Breast epithelium (tissue), 4 donors: ENCODE results near the gene GTF2E1. TPM values are rescaled to one million over a fixed set of nuclear protein-coding genes. Genes with fewer than 3 reads are reported as not detected.
"Not testable (repeated sequence)": the region's sequence is repeated elsewhere in the genome, so short reads cannot be mapped to it uniquely, and the experiment has no call there.

ENCODE experiments used
- DNase-seq, 2 donors: peaks; one replicate each; pipeline ENCODE4 v3.0.0-alpha.2; 2019; ENCODE audit warnings: low spot score in 2 of 2
- H3K27ac ChIP-seq, 2 donors: fragments of 200-600 bp; sonication (generic) in 1 of 2; one replicate each; pipeline ENCODE4 v1.5.1; 2016 to 2019; ENCODE audit warnings: mild to moderate bottlenecking in 1 of 2
- H3K27me3 ChIP-seq, 2 donors: fragments of 200-600 bp; sonication (generic) in 1 of 2; one replicate each; pipeline versions ENCODE4 v1.5.1 to v1.6.0; 2017 to 2019; ENCODE audit warnings: control low read depth in 1 of 2, mild to moderate bottlenecking in 1 of 2
- H3K36me3 ChIP-seq: fragments of 200-600 bp; one replicate; pipeline ENCODE4 v1.5.1; 2019
- H3K4me1 ChIP-seq, 2 donors: fragments of 200-600 bp; sonication (generic); one replicate each; pipeline ENCODE4 v1.5.1; 2016 to 2019; ENCODE audit warnings: control low read depth in 1 of 2
- H3K4me3 ChIP-seq, 3 donors: fragments of 200-600 bp; sonication (generic); 1 replicate in 2 of 3; 2 replicates in 1 of 3; pipeline ENCODE4 v1.5.1; 2016 to 2019; ENCODE audit warnings: mild to moderate bottlenecking in 3 of 3, moderate library complexity in 2 of 3
- H3K9me3 ChIP-seq, 2 donors: fragments of 200-600 bp; sonication (generic) in 1 of 2; one replicate each; pipeline ENCODE4 v1.5.1; 2016 to 2019; ENCODE audit warnings: control low read depth in 1 of 2
- POLR2A ChIP-seq: fragments of 450-650 bp; IDR thresholded peaks from one replicate; pipeline ENCODE4 v1.6.1; 2016; ENCODE audit warnings: antibody characterized with exemption, mild to moderate bottlenecking, moderate library complexity
- POLR2AphosphoS5 ChIP-seq, 3 donors: sonication (generic); formaldehyde crosslinking; IDR thresholded peaks; one replicate each; pipeline ENCODE4 v1.6.1; 2017; ENCODE audit warnings: antibody characterized with exemption in 3 of 3
- intact Hi-C: fragments of 100-400 bp; cut with DNase I; formaldehyde crosslinking; loops from one replicate; pipeline ENCODE4 v1.15.1; 2023; ENCODE audit warnings: low total_unique reads
- total RNA-seq, 3 donors: library from RNA; depleted of rRNA; stranded (reverse); fragments of >200 nt; gene quantifications; one replicate each; pipeline ENCODE4 v1.1.0, GENCODE V29; 2016
- TF ChIP-seq, protein P1 (sequence below), 3 donors: fragments of 450-650 bp; IDR thresholded peaks; one replicate each; pipeline ENCODE4 v1.5.1; 2016 to 2017; ENCODE audit warnings: antibody characterized with exemption in 3 of 3, mild to moderate bottlenecking in 3 of 3, moderate library complexity in 3 of 3

GTF2E1 gene
- total RNA-seq, 3 donors from 2014 or later: 9.9 to 13.4 (median 12.7) TPM

DNA sequence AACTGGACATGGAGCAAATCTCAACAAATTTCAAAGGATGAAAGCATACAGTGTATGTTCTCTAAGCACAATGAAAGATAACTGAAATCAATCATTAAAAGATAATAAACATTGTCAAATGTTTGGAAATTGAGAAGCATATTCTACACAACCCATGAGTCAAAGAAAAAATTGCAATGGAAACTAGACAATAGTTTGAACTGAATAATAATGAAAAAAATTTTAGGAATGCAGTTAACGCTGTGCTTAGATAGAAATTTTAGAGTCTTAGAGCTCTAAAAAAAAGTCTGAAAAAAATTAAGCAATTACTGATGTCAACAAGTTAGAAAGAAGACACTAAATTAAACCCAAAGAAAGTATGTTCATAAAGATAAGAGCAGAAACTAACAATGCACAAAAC lies 15.8 kb upstream of the GTF2E1 start:
- Histone ChIP-seq H3K4me3 (no peak overlapping the region), H3K36me3 (no peaks in the 10 kb centered on the region), H3K27ac (no peak overlapping the region), H3K27me3 (no peaks in the 10 kb centered on the region), H3K4me1 (no peaks in the 10 kb centered on the region), H3K9me3 (no peaks in the 10 kb centered on the region)
- DNase-seq: no peak
- TF ChIP-seq, protein P1, sequence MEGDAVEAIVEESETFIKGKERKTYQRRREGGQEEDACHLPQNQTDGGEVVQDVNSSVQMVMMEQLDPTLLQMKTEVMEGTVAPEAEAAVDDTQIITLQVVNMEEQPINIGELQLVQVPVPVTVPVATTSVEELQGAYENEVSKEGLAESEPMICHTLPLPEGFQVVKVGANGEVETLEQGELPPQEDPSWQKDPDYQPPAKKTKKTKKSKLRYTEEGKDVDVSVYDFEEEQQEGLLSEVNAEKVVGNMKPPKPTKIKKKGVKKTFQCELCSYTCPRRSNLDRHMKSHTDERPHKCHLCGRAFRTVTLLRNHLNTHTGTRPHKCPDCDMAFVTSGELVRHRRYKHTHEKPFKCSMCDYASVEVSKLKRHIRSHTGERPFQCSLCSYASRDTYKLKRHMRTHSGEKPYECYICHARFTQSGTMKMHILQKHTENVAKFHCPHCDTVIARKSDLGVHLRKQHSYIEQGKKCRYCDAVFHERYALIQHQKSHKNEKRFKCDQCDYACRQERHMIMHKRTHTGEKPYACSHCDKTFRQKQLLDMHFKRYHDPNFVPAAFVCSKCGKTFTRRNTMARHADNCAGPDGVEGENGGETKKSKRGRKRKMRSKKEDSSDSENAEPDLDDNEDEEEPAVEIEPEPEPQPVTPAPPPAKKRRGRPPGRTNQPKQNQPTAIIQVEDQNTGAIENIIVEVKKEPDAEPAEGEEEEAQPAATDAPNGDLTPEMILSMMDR (IDR thresholded peaks at IDR 0.05): no peak
- TF ChIP-seq POLR2AphosphoS5 (IDR thresholded peaks at IDR 0.05) (no peak), POLR2A (no peak)
- intact Hi-C loops: no loop called here

DNA sequence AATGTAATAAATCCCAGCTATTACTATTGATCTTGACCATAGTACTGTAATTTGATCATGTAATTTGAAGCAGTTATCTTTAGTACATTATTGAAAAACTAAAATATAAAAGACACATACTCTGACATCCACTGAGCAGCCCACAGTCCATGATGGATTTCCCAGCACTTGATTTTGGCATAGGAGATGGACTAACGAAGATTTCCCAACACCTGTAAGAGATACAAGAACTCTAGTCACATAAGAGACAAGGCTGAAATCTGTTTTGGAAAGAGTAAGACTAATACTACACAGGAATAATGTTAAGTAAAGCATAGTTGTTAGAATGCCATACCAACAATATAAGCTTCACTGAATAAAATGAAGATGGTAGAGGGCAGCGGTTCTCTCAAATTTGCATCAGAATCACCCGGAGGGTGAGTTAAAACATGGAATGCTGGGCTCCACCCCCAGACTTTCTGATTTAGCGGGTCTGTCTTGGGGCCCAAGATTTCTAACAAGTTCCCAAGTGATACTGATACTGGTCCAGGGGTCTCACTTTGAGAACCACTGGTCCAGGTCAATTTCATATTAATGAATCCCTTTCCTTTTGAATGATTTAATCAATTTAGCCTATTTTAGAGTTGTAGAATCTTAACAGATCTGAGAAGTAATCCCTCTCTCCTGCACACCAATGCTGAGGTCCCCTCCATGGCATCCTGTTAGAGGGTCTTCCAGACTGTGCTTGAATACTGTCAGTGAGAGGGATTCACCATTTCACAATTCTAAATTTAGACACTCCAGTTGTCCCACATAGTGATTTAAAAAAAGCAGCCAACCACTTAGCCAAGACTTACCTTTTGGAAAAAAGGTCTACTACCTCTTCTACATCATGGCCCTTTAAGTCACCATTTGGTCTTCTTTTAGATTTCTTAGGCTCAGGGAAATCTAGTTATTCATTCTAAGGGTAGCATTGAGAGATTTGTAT lies 11.7 kb upstream of the GTF2E1 start:
- H3K4me1 ChIP-seq: no peaks in the 10 kb centered on the region
- intact Hi-C loops: no loop called here
- H3K9me3 ChIP-seq: no peaks in the 10 kb centered on the region
- no peak for TF ChIP-seq POLR2AphosphoS5 (IDR thresholded peaks at IDR 0.05)
- TF ChIP-seq, protein P1 (IDR thresholded peaks at IDR 0.05): no peak
- no peak for TF ChIP-seq POLR2A
- H3K4me3 ChIP-seq: no peak overlapping the region
- no peaks in the 10 kb centered on the region for H3K27me3 ChIP-seq
- no peaks in the 10 kb centered on the region for H3K36me3 ChIP-seq
- H3K27ac ChIP-seq: no peak overlapping the region
- no peak for DNase-seq

DNA sequence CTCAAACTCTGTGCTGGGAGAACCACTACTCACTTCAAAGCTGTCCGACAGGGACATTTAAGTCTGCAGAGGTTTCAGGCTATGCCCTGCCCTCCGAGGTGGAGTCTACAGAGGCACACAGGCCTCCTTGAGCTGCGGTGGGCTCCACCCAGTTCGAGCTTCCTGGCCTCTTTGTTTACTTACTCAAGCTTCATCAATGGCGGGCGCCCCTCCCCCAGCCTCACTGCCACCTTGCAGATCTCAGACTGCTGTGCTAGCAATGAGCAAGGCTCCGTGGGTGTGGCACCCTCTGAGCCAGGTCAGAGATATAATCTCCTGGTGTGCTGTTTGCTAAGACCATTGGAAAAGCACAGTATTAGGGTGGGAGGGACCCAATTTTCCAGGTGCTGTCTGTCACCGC lies 4.5 kb upstream of the GTF2E1 start:
- H3K9me3 ChIP-seq, H3K27me3 ChIP-seq, DNase-seq, H3K27ac ChIP-seq, intact Hi-C loops, H3K4me1 ChIP-seq, H3K36me3 ChIP-seq, H3K4me3 ChIP-seq: not testable (repeated sequence)

DNA sequence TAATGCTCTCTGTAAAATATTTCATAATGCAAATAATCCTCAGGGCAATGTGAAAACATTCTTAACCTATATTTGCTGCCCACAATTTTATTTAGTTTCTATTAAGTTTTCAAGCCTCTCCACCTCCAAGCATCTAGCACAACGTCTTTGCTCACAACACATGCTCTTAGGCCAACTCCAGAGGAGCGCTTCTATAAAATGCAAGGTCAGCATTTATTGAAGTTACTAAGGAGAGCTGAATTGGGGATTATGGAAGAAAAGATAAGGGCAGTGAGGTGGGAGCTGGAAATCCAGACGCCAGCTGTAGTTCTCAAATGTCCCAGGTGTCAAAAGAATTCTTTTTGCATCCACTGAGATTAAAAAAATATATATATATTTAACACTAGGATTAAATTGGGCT lies 1.2 kb upstream of the GTF2E1 start:
- TF ChIP-seq POLR2A: no peak
- TF ChIP-seq, protein P1 (IDR thresholded peaks at IDR 0.05): no peak
- TF ChIP-seq POLR2AphosphoS5 (IDR thresholded peaks at IDR 0.05): no peak
- H3K27ac ChIP-seq: no peak overlapping the region
- intact Hi-C loops: no loop called here
- peaks cover 0 to 12% of the 10 kb centered on the region in 2 donors for H3K4me1 ChIP-seq
- H3K9me3 ChIP-seq: peaks cover 0 to 4% of the 10 kb centered on the region in 2 donors
- H3K27me3 ChIP-seq: no peaks in the 10 kb centered on the region
- no peak for DNase-seq
- no peaks in the 10 kb centered on the region for H3K36me3 ChIP-seq
- H3K4me3 ChIP-seq: peak overlapping the region; percentile 69 to 97 (median 91)

DNA sequence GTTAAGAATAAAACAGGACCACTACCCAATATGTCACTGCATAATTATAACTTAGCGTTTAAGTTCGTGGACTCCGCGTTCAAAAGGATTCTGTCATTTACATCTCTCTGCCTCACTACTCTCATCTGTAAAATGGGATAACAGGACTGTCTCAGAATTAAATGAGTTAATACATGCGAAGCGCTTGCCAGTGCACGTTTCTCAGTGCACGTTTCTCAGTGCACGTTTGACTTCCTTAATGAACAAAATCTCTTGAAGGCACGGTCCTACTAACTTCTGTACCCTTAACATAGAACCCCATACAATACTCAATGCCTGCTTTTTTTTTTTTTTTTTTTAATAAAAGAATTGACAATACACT lies 727 bp upstream of the GTF2E1 start:
- no peak for TF ChIP-seq POLR2A
- no peak for TF ChIP-seq POLR2AphosphoS5 (IDR thresholded peaks at IDR 0.05)
- TF ChIP-seq, protein P1 (IDR thresholded peaks at IDR 0.05): no peak
- H3K27me3 ChIP-seq: no peaks in the 10 kb centered on the region
- peaks cover 0 to 4% of the 10 kb centered on the region in 2 donors for H3K9me3 ChIP-seq
- intact Hi-C loops: no loop called here
- H3K4me3 ChIP-seq: peak overlapping the region; percentile 69 to 97 (median 91)
- H3K4me1 ChIP-seq: peaks cover 0 to 12% of the 10 kb centered on the region in 2 donors
- H3K36me3 ChIP-seq: no peaks in the 10 kb centered on the region
- DNase-seq: no peak
- H3K27ac ChIP-seq: peak overlapping the region; percentile 98 to 99
